ENCODE measurements around the gene BBS7. TPM values are rescaled to one million over a fixed set of nuclear protein-coding genes. Genes with fewer than 3 reads are reported as not detected.

Gene BBS7
- total RNA-seq, 1 donor: 29.4 TPM

GRCh38 chr4:121838136-121838535 is 32.1 kb downstream of the BBS7 start:
- no peak overlapping the region for H3K4me3 ChIP-seq (ENCODE audit: low read depth, low read length)
- DNase-seq (ENCODE audit: low read depth): no peak
- TF ChIP-seq CTCF (IDR thresholded peaks at IDR 0.05; ENCODE audit: insufficient read depth, low read depth, low read length): no peak

DNA sequence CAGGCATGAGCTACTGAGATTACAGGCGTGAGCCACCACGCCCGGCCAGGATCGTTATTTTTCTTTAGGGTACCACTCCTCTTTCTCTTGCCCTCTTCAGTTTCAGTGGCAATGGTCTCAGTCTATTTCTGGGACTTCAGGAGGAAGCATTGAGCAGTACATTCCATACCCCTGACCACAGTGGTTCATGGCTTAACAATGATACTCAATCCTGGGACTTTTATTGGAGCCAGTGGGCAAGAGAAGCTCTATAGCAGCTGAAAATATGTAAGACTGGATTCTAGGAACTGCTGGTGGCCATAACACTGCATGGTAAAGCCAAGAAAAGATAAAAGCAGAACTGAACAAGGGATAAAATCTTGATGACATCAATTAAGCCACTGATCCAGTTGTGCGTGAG is 40.8 kb downstream of the BBS7 start:
- H3K4me3 ChIP-seq (ENCODE audit: low read depth, low read length): no peak overlapping the region

DNA sequence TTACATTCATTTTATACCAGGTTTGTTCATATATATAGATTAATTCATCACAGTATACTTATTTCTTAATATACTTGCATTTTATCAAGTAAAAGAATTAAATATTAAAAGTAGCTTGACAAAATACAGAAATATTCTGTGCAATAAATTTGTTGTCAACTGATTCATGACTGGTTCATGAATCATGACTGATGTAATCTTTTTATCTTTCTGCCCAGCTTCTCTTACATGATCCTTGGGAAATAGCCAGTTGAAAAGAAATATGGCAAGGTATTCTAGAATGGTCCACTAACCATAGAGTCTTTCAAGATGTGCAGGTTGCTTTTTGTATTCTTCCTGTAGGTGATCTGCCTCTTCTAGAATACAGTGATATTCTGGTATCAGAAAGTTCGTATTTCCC is 42.4 kb downstream of the BBS7 start:
- no peak for TF ChIP-seq CTCF (IDR thresholded peaks at IDR 0.05; ENCODE audit: insufficient read depth, low read depth, low read length)
- no peak overlapping the region for H3K4me3 ChIP-seq (ENCODE audit: low read depth, low read length)
- no peak for DNase-seq (ENCODE audit: low read depth)

More for the DNA sequence above, 40.8 kb downstream of the BBS7 start:
- TF ChIP-seq CTCF (IDR thresholded peaks at IDR 0.05; ENCODE audit: insufficient read depth, low read depth, low read length): no peak
- DNase-seq (ENCODE audit: low read depth): no peak

DNA sequence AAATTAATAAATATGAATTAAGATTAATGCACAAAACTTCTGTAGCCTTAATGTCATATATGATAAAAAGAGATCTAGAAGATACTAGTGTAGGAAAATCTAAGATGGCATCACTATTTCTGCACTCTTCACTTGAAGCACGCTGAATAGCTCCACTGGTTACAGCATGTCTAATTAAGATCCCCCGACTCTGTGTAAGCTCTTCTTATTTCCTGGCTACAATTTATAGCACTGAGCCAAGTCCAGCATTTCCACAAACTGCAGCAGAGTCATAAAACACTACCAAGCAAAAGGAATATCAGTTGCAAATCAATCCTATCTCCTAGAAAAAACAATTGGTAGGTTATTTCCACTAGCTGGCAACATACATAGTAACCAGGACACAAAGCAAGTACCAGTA is 45.3 kb downstream of the BBS7 start:
- TF ChIP-seq CTCF (IDR thresholded peaks at IDR 0.05; ENCODE audit: insufficient read depth, low read depth, low read length): no peak
- no peak for DNase-seq (ENCODE audit: low read depth)
- H3K4me3 ChIP-seq (ENCODE audit: low read depth, low read length): no peak overlapping the region

GRCh38 chr4:121824171-121824527 is 46.1 kb downstream of the BBS7 start:
- peak overlapping the region; percentile 85 for H3K4me3 ChIP-seq (ENCODE audit: low read depth, low read length)
- DNase-seq (ENCODE audit: low read depth): no peak
- TF ChIP-seq CTCF (IDR thresholded peaks at IDR 0.05; ENCODE audit: insufficient read depth, low read depth, low read length): no peak

- TF ChIP-seq CTCF (IDR thresholded peaks at IDR 0.05; ENCODE audit: insufficient read depth, low read depth, low read length): no peak
- DNase-seq (ENCODE audit: low read depth): peak; percentile 98
- H3K4me3 ChIP-seq (ENCODE audit: low read depth, low read length): peak within 1 kb of the TSS; percentile 85
These were observed 46.6 kb downstream of the BBS7 start, which contains the start of gene CCNA2 for GRCh38 chr4:121823505-121824170. Gene CCNA2 (minus strand): TSS chr4:121823883. CDS start chr4:121823628, 255 bp downstream.
